HG03342 (cell line): ENCODE measurements around the gene MAP4K4.

Experiments used
- ATAC-seq: cut with Tn5 transposase; IDR thresholded peaks from one replicate; pipeline ENCODE4 v1.9.1; 2021; ENCODE audit warnings: mild to moderate bottlenecking, moderate library complexity; ENCODE audit not compliant: unreplicated experiment

The MAP4K4 gene

GRCh38 chr2:101720732-101721131 lies 23.2 kb downstream of the MAP4K4 start:
- no peak for ATAC-seq

DNA sequence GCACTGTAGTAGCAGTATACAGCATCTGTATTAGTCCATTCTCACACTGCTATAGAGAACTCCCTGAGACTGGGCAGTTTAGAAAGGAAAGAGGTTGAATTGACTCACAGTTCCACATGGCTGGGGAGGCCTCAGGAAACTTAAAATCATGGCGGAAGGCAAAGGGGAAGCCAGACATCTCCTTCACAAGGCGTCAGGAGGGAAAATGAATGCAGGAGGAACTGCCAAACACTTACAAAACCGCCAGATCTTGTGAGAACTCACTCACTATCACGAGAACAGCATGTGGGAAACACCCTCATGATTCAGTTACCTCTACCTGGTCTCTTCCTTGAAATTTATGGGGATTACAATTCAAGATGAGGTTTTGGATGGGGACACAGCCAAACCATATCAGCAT lies 25.4 kb downstream of the MAP4K4 start:
- no peak for ATAC-seq

- ATAC-seq: no peak
Measured at GRCh38 chr2:101723371-101724124, 26.0 kb downstream of the MAP4K4 start.

DNA sequence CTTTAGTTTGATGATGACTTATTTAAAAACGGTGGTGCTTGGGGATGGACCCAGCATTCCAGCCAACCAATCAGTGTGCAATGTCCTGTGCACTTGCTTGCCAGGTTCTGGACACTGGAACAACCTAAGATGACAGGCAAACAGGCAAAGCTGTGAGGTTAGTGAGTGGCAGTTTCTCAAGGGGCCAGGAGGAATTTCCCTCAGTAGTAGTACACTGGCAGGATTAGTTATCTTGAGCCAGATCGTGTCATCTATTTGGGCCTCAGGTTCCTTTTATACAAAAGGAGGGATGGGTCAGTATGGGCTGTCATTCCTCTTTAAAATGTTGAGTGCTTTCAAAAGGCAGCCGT lies 26.6 kb downstream of the MAP4K4 start:
- no peak for ATAC-seq

GRCh38 chr2:101725038-101725437 lies 27.5 kb downstream of the MAP4K4 start:
- ATAC-seq: no peak

GRCh38 chr2:101725515-101726192 lies 28.1 kb downstream of the MAP4K4 start:
- no peak for ATAC-seq

DNA sequence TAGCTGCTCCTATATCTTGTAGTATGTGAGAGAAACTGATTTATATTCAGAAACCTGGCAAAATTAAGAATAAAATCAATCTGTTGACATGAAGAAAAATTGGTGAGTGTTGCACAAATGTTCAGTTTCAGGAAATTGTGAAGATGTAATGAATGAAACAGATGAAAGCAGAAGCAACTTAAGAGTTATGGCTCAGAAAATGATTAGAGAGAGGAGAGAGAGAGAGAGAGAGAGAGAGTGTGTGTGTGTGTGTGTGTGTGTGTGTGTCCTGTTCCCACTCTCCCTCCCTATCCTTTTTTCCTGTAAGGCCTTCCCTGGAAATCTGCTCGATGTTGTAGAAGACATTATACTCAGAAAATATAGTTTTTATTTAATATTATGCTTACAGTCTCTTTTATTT lies 31.4 kb downstream of the MAP4K4 start:
- no peak for ATAC-seq

DNA sequence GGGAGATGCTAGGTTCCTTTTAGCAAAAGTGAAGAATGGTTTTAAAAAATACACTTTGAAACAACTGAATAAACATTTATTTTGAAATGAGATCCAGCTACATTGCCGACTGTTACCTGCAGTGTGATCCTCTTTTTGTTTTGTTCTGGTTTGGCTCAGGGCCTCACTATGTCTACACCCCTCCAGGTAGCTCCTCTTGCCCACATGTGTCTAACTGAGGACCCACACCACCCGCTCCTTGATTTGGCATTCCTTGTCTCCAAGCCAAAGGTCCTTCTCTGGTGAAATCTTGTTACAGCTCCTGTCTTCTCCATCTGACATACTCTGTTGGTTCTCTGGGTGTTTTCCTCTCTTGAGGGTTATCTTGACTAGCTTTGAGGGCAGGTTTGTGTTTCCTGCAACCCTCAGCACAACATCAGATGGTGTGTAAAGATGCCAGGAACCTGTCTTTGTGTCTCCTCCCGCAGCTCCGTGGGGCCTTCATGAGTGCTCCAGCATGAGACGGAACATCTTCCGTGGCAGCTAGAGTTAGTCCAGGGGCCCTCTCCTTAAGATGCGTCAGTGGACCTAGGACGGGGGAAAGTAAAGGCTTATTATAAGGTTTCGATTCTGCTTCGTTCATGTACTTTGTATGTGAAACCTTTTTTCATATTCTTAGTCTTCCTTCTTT lies 32.1 kb downstream of the MAP4K4 start:
- no peak for ATAC-seq

GRCh38 chr2:101731221-101732054 lies 33.9 kb downstream of the MAP4K4 start:
- ATAC-seq: no peak

- ATAC-seq: no peak
Measured at GRCh38 chr2:101732199-101732598, 34.7 kb downstream of the MAP4K4 start.

DNA sequence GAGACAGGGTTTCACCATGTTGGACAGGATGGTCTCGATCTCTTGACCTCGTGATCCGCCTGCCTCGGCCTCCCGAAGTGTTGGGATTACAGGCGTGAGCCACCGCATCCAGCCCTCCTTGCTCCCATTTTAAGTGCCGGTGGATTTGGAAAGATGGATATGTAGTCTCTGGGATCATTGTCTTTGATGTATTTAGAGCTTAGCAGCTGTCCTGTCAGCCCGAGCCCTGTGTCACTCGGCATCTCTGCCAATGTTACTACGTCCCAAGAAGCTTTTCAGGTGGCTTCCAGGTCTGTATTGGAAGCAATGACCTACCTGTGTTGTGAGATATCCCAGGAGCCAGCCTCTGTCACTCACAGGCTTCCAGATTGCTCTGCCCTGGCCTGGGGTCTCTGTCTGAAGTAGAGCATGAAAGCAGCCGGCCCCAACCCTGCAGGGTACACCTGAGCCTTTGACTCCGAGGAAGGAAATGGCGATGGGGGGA lies 35.3 kb downstream of the MAP4K4 start:
- no peak for ATAC-seq

GRCh38 chr2:101733257-101733993 lies 35.9 kb downstream of the MAP4K4 start:
- ATAC-seq: no peak

DNA sequence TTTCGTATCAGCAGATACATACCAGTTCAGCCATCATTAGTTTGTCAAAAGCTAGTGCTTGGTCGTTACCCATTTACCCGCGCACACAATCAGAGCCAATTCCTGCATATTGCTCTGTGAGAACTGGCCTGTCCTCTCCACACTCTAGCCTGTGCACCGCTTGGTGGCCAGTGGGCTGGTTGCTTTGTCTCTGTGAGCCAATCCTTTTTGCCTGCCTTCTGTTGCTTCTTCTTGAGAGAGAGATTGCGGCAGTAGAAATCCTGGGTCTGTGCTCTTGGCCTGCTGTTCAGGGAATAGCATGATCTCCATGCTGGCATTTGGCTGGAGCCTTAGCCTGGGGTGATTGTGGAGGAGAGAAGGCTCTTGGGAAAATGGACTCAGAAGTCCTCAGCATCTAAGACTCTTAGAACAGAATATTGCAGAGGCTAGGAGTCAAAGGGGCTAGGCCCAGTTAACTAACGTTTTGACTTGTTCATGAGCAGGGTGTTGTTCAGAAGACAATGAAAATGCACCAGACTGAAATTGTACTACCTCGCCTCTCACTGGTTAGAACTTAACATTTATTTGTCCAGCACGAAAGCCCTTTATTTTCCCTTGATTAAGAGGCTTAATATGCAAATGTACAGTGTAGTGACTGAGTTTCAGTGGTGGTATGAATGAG lies 37.1 kb downstream of the MAP4K4 start:
- no peak for ATAC-seq

- ATAC-seq: no peak
Measured at GRCh38 chr2:101735166-101735533, 37.6 kb downstream of the MAP4K4 start.

GRCh38 chr2:101736233-101736632 lies 38.7 kb downstream of the MAP4K4 start:
- ATAC-seq: no peak

DNA sequence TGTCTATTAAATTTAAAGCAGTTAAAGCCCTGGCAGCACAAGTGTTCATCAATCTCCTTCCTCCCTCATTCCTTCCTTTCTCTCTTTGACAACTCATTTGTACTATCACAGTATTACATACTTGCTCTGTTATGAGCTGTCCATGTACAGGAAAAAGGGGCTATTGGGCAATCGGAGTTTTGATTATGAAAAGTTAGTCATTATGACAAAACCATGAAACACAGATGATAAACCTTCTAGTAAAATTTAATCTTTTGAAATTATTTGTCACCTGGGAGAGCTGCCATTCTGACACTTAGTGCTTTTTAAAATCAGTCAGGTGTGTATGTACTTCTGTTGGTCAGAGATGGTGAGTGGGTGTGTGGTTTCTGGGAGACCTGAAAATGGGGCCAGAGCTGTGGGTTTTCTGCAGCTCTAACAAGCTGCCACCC lies 39.4 kb downstream of the MAP4K4 start:
- ATAC-seq: no peak

DNA sequence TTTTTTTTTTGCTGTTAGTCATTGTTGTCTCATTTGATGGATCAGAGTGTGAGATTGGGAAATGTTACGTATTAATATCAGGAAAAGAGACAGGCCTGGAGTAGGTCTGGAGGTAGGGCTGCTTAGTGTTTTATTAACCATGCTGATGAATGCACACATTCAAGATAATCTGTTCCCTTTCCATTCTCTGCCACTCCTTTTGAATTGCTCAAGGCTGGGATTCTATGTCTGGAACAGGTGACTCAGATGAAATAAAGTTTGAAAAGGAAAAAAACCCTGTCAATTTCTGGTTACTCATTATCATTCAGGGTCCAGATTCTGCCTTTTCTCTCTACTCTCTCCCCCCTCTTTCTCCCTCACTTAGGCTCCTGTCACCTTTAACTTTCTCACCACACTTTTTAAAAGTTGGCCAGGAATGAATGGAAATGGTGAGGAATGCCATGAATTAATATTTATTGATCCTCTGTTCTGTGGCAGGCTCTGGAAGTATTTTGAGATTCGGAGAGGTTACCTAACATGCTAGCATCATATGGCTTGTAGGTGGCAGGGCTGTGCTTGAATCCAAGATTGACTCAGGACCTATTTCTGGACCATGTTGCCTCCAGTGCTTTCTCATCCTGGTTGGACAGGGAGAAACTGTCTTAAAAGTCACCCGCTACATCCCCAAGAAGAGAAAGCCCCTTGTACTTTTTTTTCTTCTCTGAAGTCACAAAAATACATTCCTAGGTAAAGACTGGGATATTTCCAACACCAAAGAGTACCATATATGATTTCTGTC lies 40.2 kb downstream of the MAP4K4 start:
- no peak for ATAC-seq

- ATAC-seq: no peak
Measured at GRCh38 chr2:101738649-101739048, 41.1 kb downstream of the MAP4K4 start.

DNA sequence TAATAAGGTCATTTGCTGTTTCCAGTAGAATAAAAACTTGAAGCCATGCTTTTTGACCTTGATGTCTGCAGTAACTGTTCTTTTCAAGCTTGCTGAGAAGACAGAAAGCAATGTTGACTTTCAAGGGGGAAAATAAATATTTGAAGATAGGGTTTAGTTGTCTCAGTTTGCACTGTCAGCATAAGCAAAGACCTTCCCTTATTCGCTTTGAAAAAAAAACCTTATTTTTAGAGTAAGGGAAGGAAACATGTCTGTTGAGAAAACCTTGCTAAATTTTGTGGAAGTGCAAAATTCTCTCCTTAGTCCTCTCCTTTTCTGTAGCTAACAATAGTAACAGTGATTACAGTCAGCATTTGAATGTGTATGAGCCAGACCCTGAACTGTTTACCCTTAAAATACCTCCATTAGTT lies 43.1 kb downstream of the MAP4K4 start:
- no peak for ATAC-seq
